Measurements from ENCODE around the gene RASA1.
"Not testable (repeated sequence)": the region's sequence is repeated elsewhere in the genome, so short reads cannot be mapped to it uniquely, and the experiment has no call there.

RASA1 gene

DNA sequence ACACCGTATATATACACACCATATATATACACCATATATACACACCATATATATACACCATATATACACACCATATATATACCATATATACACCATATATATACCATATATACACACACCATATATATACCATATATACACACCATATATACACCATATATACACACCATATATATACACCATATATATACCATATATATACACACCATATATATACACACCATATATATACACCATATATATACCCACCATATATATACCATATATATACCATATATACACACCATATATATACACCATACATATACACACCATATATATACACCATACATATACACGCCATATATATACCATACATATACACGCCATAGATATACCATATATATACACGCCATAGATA is 19.6 kb downstream of the RASA1 start:
- not testable (repeated sequence) for DNase-seq

DNA sequence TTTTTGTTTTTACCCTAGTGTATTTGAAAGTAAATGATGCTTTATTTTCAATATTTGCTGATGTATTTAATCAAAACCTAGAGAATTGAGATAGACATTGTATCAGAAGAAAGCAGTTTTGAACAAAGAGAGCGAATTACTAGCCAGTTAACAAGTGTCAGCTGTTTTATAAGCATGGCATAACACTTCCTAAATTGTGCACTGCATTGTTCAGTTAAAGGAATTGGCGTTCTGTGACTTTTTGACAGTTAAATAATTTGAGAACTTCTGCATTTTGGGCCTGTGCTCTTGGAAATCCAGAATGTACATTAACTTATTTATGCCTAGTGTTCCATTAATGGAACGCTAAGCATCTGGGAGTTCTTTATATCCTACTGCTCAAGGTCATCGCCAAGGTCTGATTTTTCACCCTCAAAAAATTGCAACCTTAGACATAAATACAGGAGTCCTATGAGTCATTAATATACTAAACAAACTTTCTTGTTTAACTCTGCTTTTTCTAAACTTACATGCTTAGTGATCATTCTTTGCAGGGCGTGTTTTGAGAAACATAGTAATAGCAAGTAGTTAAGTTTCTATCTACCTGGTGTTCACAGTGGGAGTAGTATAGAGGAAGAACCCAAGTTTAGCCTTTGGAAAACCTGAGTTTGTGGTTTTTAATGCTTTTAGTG is 31.1 kb downstream of the RASA1 start:
- peak in 1 of 2 donors; percentile 37 for DNase-seq

DNA sequence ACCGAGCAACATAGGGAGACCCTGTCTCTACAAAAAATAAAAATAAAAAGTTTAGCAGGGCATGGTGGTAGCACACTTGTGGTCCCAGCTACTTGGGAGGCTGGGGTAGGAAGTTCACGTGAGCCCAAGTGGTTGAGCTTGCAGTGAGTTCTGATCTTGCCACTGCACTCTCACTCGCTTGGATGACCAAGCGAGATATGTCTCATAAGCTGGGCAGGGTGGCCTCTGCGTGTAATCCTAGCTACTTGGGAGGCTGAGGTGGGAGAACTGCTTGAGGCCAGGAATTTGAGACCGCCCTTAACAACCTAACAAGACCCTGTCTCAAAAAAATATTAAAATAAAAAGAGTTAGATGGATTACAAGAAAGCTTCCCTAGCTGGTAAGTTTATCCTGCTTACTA is 32.5 kb downstream of the RASA1 start:
- DNase-seq, result no peak

DNA sequence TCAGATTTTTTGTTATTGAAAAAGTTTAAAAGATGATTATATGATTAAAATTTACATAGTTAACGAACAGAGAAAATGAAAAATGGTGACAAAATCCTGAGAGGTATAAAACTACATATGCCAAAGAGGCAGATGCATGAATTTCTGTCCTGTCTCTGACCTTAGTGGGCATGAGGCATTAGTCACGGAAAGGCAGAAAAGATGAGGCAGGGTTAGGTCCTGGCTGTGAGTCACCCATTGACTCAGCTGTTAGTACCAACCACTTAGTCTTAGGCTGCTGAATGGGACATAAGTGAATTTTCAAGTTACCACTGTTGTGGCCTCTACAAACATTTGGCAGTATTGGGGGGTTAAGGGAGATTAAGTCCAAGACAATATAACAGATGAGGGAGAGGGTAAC is 33.1 kb downstream of the RASA1 start:
- DNase-seq, result peak in 1 of 2 donors; percentile 80

DNA sequence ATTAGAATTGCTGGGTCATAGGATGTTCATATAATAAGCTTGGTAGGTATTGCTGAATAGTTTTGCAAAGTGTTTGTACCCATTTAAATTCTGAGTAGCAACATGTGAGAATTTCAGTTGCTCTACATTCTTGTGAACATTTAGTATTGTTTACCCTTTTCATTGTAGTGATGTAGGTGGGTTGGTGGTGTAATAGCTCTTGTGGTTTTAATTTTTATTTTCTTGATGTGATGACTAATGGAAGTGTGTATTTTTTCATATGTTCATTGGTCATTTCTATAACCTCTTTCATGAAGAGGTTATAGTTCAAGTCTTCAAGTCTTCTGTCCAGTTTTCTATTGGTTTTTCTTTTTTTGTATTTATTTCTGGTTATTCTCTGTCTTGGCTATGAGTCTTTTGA is 34.4 kb downstream of the RASA1 start:
- no peak for DNase-seq

DNA sequence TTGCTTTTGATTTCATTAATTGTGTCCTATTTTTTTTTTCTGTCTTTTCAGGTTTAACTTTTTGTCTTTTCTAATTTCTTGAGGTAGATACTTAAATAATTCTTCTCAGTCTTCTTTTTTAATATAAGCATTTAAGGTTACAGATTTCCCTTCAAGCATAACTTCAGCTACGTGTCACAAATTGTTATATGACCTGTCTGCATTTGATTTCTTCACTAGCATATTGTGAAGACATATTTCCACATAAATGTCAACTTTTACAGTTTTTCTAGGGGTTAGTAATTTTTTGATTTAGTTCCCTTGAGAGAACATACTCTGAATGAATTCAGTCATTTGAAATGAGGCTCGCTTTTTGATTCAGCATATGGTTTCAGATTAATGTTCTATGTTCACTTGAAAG is 35.6 kb downstream of the RASA1 start:
- DNase-seq, result no peak

DNA sequence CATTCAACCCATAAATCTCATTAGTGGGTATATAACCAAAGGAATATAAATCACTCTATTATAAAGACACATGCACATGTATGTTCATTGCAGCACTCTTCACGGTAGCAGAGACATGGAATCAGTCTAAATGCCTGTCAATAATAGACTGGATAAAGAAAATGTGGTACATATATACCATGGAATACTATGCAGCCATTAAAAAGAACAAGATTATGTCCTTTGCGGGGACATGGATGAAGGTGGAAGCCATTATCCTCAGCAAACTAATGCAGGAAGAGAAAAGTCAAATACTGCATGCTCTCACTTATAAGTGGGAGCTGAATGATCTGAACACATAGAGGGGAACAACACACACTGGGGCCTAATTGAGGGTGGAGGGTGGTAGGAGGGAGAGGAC is 38.4 kb downstream of the RASA1 start:
- not testable (repeated sequence) for DNase-seq

DNA sequence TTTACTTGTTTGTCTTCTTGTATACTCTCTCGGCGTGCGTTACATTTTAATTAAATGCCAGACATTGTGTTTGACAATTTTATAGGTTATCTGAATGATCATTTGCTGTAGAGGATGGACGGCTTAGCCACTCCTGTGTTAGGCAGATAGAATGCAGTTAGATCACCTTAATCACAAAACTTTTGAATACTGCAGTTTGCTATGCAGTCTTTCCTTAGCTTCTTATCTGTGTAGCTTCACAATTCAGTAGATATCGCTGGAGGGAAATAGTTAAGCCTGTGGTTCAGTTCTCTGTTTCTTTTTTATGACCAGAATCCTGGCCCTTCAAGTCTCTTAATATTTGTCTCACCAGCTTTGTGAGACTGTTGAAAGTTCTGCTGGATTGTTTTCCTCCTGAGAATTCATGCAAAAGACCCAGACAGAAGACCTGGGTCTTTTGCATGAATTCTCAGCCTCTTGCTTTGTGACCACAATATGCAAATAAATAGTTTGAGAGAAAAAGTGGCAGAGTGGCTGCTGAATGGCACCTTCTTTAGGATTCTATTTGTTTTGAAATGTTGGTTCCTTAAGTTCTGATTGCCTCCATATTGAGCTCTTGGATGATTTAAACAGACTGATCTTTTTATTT is 40.2 kb downstream of the RASA1 start:
- DNase-seq, result no peak

DNA sequence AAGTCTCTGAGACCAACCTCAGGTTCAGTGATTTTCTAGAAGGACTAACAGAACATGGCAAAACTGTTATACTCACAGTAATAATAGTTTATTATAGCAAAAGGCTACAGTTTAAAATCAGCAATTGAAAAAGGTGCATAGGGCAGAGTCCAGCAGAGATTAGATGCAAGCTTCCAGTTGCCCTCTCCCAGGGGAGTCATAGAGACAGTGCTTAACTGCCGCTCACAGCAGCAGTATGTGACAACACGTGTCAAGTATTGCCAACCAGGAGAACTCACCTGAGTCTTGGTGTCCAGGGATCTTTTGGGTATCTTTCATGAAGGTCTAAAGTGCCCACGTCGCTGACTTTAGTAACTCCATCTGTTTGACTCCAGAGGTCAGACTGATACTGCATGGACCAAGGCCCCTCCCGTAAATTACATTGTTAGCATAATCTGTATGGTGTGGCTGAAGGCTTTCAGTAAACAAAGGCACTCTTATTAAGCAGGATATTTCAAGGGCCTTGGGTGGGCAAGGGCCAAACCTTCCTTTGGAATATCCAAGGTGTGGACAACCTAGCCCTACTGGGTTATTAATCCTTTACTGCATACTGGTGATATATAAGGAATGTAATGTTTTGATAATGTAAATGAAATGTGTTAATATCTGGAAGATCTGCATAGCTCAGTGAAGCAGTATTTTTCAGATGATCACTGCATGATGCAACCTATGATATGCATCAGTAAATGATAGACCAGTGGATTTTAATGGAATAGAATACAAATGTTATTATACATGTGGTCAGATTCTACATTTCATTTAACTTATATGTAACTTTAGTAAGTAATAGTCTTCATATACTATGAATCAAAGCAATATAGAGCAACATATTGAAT is 44.0 kb downstream of the RASA1 start:
- DNase-seq, result no peak

DNA sequence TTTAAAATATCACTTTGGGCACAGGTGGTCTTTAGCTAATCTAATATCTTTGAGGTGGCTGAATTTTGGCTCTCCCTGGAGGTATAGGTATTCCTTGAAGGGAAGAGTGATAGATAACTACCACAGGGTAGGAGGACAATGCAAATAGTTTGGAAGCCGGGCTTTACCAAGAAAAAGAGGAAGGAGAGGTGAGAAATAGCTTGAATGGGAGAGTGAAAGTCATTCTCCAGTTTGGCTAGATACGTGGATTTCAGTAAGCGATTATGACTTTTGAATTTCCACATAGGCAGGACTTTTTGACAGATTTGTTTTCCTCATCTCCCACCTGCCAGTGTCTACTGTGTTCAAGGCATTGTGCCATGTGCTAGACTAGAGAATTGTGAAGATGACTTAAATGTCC is 45.5 kb downstream of the RASA1 start:
- no peak for DNase-seq

DNA sequence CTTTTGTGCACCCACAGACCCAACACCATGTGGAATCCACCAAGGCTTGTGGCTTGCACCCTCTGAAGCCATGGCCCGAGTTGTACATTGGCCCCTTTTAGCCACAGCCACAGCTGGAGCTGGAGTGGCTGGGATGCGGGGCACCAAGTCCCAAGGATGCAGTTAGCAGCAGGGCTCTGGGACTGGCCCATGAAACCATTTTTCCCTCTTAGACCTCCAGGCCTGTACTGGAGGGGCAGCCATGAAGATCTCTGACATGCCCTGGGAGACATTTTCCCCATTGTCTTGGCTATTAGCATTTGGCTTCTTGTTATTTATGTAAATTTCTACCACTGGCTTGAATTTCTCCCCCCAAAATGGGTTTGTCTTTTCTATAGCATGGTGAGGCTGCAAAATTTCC is 51.8 kb downstream of the RASA1 start:
- DNase-seq, result no peak

DNA sequence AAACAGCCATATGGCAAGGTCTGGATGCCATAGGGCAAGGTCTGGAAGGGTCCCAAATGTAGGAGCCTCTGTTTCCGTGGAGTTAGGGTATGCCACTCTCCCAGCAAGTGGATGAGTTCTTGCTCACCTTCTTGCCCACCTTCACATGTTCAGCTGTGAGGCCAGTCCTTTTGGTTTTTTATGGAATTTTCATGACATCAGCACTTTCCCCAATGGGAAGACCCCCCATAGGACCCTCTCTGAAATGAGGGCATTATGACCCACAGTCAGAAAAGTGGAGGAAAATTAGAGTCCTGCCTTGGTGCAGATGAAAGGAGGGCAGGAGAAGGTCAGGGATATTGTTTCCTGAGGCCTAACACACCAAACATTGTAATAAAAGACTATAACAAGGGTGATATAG is 53.9 kb downstream of the RASA1 start:
- no peak for DNase-seq

DNA sequence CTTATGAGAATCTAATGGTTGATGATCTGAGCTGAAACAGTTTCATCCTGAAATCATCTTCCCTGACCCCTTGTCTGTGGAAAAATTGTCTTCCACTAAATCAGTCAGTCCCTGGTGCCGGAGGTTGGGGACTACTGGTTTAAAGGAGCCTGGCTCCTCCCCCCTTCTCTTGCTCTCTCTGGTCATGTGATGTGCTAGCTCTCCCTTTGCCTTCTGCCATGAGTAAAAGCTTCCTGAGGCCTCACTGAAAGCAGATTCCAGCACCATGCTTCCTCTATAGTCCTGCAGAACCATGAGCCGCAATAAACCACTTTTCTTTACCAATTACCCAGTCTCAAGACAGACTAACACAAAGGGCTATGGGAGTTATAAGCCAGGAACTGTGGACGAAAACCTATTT is 54.7 kb downstream of the RASA1 start:
- no peak for DNase-seq

DNA sequence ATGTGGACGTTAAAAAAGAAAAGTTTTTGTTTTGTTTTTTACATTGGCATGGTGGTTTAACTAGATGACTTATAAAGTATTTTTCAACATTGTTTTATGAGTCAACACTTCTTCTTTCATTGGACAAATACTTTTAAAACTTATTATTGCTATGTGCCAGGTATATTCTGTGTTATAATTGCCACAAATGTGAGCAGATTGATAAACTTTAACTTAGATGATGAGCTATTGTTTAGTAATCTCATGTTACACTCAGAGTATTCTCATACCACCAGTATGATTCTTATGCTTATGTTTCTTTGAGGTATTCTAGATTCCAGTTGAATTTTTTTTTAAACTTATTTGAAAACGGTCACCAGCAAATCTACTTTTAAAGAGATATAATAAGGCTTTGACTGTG is 60.3 kb downstream of the RASA1 start:
- DNase-seq, result no peak

DNA sequence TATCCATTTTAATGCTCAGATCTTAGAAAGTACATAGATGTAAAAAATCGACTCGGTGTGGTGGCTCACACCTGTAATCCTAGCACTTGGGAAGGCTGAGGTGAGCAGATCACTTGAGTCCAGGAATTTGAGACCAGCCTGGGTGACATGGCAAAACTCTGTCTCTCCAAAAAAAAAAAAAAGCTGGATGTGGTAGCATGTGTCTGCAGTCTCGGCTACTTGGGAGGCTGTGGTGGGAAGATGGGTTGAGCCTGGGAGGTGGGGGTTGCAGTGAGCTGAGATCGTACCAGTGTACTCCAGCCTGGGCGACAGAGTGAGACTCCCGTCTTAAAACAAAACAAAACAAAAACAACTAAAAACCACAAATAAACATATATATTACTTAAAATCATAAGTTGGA is 61.4 kb downstream of the RASA1 start:
- no peak for DNase-seq

DNA sequence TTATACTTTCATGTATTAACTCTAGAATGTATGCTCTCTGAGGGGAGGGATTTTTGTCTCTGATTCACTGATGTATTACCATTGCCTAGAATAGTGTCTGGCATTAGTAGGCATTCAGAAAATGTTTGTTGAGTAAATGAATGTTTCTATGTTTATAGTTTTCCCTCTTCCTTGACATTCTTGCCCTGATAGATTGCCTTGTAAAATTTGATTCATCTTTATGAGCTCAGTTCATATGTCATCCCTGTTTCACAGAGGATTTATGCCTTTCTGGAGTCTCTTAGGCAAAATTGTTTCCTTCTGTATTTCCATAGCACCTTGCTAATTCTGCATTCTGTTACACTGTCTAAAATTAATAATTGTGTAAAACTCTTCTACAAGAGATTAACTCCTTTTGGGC is 72.3 kb downstream of the RASA1 start:
- no peak for DNase-seq

DNA sequence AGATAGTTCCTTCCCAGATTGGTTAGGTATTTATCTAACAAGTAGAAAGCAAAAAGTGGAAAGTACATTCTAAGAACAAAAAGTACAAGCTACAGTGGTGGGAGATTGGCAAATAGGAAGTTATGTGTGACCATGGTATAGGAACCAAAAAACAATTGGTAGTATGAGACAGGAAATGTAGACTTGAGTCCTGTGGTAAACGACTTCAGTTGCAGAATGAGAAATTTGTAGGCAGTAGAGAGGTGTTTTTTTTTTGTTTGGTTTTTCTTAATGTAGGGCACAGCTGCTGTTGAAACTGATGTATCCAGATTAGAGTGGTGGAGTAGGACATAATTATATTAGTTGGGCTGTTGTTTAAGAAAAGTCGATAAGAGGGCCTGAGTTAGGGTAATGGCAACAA is 73.0 kb downstream of the RASA1 start:
- peak in 1 of 2 donors; percentile 77 for DNase-seq

DNA sequence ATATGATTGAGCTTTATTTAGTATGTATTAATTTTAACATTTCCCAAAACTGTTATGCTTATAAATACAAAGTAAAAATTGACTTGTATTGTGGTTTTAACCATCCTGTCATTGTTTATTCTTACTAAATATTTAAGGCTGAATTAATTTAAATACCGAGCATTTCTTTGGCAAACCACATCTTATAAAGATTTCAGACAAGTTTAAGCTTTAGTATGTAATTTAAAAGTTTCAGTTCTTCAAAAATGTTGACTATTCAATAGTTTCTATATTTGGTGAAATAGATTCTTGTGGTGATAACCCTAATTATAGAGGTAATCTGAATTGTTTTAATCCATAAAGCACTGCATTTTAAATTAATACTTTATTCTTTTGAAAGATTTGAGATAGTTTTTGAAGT is 79.6 kb downstream of the RASA1 start:
- no peak for DNase-seq

DNA sequence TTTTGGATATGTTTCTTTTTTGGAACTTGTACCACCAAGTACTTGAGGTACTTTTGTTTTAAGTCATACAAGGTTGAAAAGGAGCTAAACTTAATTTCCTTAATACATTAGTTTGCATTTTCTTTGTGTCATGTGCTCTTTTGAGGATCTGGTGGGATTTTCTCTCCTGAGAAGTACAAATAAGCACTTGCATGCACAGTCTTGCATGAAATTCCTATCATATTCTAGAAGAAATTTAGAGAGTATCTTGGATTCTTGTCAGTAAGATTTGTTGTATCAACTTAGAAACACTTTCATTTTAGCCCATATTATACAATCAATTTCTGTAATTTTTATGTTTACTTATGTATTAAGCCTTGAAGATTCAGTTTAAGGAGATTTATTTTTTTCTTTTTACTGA is 80.2 kb downstream of the RASA1 start:
- no peak for DNase-seq

DNA sequence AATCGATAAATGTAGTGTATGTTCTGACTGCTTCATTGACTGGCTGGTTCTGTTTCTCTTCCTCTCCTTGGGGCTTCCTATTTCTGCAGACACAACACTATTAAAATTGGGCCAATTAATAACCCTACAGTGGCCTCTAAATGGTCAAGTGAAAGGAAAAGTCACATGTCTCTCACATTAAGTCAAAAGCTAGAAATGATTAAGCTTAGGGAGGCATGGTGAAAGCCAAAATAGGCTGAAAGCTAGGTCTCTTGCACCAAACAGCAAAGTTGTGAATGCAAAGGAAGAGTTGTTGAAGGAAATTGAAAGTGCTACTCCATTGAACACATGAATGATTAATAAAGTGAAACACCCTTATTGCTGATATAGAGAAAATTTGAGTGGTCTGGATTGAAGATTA is 86.8 kb downstream of the RASA1 start:
- no peak for DNase-seq

DNA sequence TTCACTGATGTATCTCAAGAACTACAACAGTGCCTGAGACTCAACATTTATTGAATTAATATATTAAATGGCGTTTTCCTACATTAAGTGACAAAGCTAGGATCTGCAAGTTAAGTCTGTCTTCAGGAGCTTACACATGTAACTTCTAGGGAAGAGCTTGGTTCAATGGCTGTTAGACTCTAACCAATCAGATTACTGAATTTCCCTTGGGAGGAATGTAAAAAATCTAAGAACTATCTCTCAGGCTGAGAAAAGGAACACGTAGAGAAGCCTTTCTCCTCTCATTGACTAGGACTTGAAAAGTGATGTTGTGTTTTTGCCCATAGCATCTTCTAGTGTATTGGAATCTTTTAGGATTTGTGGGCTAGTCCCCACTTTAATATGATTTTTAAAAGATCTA is 91.4 kb downstream of the RASA1 start:
- DNase-seq, result no peak

DNA sequence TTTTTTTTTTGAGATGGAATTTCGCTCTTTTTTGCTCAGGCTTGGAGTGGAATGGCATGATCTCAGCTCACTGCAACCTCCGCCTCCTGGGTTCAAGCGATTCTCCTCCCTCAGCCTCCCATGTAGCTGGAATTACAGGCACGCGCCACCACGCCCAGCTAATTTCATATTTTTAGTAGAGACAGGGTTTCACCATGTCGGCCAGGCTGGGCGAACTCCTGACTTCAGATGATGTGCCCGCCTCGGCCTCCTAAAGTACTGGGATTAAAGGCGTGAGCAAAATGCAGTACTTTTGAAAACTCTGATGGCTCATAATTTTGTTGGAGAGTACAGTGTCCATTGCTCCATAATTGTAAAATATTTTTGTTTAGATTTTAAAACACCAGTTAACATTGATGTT is 92.4 kb downstream of the RASA1 start:
- no peak for DNase-seq

DNA sequence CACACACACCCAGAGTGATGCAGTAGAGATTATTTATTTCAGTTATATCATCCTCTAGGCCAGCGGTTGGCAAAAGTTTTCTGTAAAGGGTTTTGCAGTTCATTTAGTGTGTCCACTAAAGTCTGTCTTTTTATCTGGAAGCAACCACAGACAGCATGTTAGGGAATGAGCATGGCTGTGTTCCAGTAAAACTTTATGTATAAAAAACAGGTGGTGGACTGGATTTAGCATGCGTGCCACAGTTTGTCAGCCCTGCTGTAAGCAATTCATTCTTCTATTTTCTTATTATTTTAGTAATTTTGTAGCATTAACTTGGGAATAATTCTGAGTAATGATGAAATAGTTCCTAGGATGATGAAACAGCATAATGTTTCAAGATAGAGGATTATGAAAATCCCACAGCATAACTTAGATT is 93.4 kb downstream of the RASA1 start:
- DNase-seq, result no peak

DNA sequence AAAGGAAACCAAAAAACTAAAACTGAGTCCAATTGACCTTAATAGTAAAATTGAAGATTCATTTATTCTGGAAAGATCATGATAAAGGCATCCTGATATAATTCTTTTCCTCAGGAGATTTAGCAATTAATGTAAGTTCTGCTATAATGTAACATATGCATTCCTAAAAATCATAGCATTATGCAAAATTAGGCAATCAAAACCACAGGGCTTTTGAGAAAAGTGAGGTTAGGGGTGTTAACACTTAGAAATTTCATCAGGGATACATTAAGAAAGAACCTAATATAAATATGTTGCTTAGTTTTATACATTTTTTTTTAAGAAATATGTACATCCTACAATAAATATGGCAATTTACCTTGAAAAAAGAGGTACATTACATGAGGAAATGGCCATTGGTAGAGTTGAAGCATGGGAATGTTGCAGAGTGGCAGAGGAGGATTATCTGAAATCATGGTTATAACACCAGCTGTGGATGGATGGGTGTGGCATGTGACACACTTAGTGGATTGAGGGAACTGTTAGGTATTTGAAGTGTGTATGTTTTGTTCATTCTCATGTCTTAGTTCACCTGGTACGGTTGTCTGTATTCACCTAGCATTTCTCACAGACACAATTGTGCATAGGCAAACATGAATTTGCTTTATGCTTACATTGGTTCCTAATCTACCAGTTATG is 94.0 kb downstream of the RASA1 start:
- no peak for DNase-seq
